NCI-H2107 treated with DMSO at 0.1 percent for 48 hours (cell line): ENCODE data around the gene SCGB2A2.

ENCODE experiments used
- DNase-seq: peaks from one replicate; lab custom pipeline; 2025; ENCODE audit not compliant: unreplicated experiment; lab: John Stamatoyannopoulos, UW

SCGB2A2 gene

GRCh38 chr11:62298975-62299374 lies 29.0 kb downstream of the SCGB2A2 start, which contains the start of gene SCGB1D4:
SCGB1D4 (minus strand) TSS chr11:62299075; CDS start chr11:62299010, 65 bp downstream.
- no peak for DNase-seq

- DNase-seq: no peak
Measured at GRCh38 chr11:62306227-62306626, 36.3 kb downstream of the SCGB2A2 start.

GRCh38 chr11:62307950-62308349 lies 38.0 kb downstream of the SCGB2A2 start:
- DNase-seq: no peak

DNA sequence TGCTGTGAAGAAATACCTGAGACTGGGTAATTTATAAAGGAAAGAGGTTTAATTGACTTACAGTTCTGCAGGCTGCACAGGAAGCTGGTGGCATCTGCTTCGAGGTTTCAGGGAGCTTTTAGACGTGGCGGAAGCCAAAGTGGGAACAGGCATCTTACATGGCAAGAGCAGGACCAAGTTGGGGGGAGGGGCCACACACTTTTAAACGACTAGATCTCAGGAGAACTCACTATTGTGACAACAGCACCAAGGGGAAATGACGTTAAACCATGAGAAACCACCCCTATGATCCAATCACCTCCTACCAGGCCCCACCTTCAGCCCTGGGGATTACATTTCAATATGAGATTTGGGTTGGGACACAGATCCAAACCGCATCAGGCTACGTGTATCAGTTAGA lies 40.0 kb downstream of the SCGB2A2 start:
- DNase-seq: no peak

DNA sequence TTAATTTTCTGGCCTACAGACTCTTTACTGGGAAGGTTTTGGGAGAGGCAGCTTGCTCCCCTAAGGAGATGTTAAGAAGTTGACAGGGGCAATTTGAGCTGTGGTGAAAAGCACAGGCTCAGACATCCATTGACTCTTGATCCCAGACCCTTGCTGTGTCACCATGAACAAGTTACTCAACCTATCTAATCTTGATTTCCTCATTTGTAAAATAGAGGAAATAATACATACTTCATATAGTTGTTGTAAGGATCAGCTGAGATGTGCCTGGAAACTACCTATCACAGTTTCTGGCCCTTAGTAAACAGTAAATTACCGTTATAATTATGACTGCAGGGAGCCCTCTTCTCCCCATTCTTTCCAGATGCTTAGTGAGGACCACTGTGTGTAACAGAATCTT lies 45.5 kb downstream of the SCGB2A2 start:
- DNase-seq: no peak

GRCh38 chr11:62322524-62322923 lies 52.6 kb downstream of the SCGB2A2 start:
- DNase-seq: no peak
